Measurements from ENCODE around the gene SLC25A30. TPM values are rescaled to one million over a fixed set of nuclear protein-coding genes. Genes with fewer than 3 reads are reported as not detected.
"Not testable (repeated sequence)": the region's sequence is repeated elsewhere in the genome, so short reads cannot be mapped to it uniquely, and the experiment has no call there.

The SLC25A30 gene
- total and polyA plus RNA-seq, 9 of the 15 experiments (the other 6 are each of a cell fraction or from before 2014, with no cell fraction given), result 1.1 to 11.1 (median 5.6) TPM

DNA sequence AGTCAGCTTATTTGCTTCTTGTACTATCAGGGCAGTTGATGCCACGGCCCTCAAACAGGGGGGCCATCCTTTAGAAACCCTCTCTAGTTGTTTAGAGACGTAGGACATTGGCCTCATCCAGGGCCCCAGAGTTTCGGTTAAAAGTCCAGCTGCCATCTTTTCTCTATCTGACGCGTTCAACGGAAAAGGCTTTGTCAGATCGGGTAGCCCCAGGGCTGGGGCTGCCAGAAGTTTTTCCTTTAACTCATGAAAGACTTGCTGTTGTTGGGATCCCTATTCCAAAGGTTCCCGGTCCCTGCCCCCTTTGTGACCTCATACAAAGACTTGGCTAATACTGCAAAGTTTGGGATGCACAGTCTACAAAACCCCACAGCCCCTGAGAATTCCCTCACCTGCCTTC is 39.4 kb downstream of the SLC25A30 start:
- ATAC-seq; H3K9me1 ChIP-seq (ENCODE audit: control insufficient read depth, insufficient read depth, low read length); in situ Hi-C loops (cut with MboI); H3K4me3 ChIP-seq; DNase-seq (ENCODE audit: extremely low read depth in 1 of 4, low spot score in 3 of 4); H3K9me3 ChIP-seq (replicated peaks; ENCODE audit: control insufficient read depth, insufficient read depth, low read depth, low read length); H3K4me2 ChIP-seq (ENCODE audit: insufficient read depth, low read length); H3K4me1 ChIP-seq (replicated peaks in 1 of 2; ENCODE audit: control insufficient read depth in 2 of 2, insufficient read depth in 2 of 2, low read length in 2 of 2); CTCF ChIA-PET (ENCODE audit: low intra/inter-chr PET ratio); H4K20me1 ChIP-seq (replicated peaks; ENCODE audit: control insufficient read depth, insufficient read depth, low read length); H3K9ac ChIP-seq (ENCODE audit: insufficient read depth in 1 of 2, low read depth in 2 of 2, low read length in 2 of 2); H2AFZ ChIP-seq (ENCODE audit: low read depth, low read length); H3K79me2 ChIP-seq (ENCODE audit: control insufficient read depth, insufficient read depth, low read length); H3K36me3 ChIP-seq (ENCODE audit: control insufficient read depth, insufficient read depth, low read length); FAIRE-seq; BruUV-seq (replicated peaks); POLR2A ChIA-PET; H3K27me3 ChIP-seq (ENCODE audit: control insufficient read depth in 2 of 2, insufficient read depth in 2 of 2, low read length in 2 of 2); H3K27ac ChIP-seq (ENCODE audit: extremely low read depth, low read depth, low read length): not testable (repeated sequence)
- intact Hi-C loops (cut with micrococcal nuclease), result loop anchor here (10.0 kb wide), 1 partner anchor 86 kb away; the partner anchor contains the start of gene COG3
- 71% methylated on average over 5 of the region's 8 CpGs for WGBS (ENCODE audit: insufficient coverage, low coverage, missing lambda C conversion rate)

DNA sequence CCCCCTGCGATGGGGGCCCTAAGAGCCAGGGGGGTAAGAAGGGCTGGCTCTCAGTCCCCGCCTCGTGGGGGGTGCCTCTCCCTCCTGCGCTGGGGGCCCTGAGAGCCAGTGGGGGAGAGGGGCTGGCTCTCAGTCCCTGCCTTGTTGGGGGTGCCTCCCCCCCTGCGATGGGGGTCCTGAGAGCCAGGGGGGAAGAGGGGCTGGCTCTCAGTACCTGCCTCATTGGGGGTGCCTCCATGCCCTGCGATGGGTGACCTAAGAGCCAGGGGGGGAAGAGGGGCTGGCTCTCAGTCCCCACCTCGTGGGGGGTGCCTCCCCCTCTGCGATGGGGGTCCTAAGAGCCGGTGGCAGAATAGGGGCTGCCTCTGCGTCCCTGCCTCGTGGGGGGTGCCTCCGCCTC is 40.9 kb downstream of the SLC25A30 start:
- H3K79me2 ChIP-seq (ENCODE audit: control insufficient read depth, insufficient read depth, low read length); POLR2A ChIA-PET; H3K9ac ChIP-seq (ENCODE audit: insufficient read depth in 1 of 2, low read depth in 2 of 2, low read length in 2 of 2); H3K4me3 ChIP-seq; H3K9me1 ChIP-seq (ENCODE audit: control insufficient read depth, insufficient read depth, low read length); H3K27ac ChIP-seq (ENCODE audit: extremely low read depth, low read depth, low read length); ATAC-seq; DNase-seq (ENCODE audit: extremely low read depth in 1 of 4, low spot score in 3 of 4); H2AFZ ChIP-seq (ENCODE audit: low read depth, low read length); H3K27me3 ChIP-seq (ENCODE audit: control insufficient read depth in 2 of 2, insufficient read depth in 2 of 2, low read length in 2 of 2); in situ Hi-C loops (cut with MboI); BruUV-seq (replicated peaks); H3K4me2 ChIP-seq (ENCODE audit: insufficient read depth, low read length); H3K4me1 ChIP-seq (replicated peaks in 1 of 2; ENCODE audit: control insufficient read depth in 2 of 2, insufficient read depth in 2 of 2, low read length in 2 of 2); H3K9me3 ChIP-seq (replicated peaks; ENCODE audit: control insufficient read depth, insufficient read depth, low read depth, low read length); H4K20me1 ChIP-seq (replicated peaks; ENCODE audit: control insufficient read depth, insufficient read depth, low read length); FAIRE-seq; H3K36me3 ChIP-seq (ENCODE audit: control insufficient read depth, insufficient read depth, low read length): not testable (repeated sequence)
- 100% methylated on average over 1 of the region's 12 CpGs for WGBS (ENCODE audit: insufficient coverage, low coverage, missing lambda C conversion rate)
- CTCF ChIA-PET (ENCODE audit: low intra/inter-chr PET ratio), result interaction anchor here (0.6 kb wide), 1 partner anchor 43 kb away, joined by 4 read pairs; no protein-coding TSS in a partner anchor
- intact Hi-C loops (cut with micrococcal nuclease), result loop anchor here (10.0 kb wide), 1 partner anchor 87 kb away; the partner anchor contains the start of gene COG3

DNA sequence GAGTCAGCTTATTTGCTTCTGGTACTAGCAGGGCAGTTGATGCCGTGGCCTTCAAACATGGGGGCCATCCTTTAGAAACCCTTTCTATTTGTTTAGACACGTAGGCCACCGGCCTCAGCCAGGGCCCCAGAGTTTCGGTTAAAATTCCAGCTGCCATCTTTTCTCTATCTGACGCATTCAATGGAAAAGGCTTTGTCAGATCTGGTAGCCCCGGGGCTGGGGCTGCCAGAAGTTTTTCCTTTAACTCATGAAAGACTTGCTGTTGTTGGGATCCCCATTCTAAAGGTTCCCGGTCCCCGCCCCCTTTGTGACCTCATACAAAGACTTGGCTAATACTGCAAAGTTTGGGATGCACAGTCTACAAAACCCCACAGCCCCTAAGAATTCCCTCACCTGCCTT is 41.5 kb downstream of the SLC25A30 start:
- FAIRE-seq; CTCF ChIA-PET (ENCODE audit: low intra/inter-chr PET ratio); H3K9me3 ChIP-seq (replicated peaks; ENCODE audit: control insufficient read depth, insufficient read depth, low read depth, low read length); BruUV-seq (replicated peaks); H2AFZ ChIP-seq (ENCODE audit: low read depth, low read length); H3K4me3 ChIP-seq; H3K9ac ChIP-seq (ENCODE audit: insufficient read depth in 1 of 2, low read depth in 2 of 2, low read length in 2 of 2); H3K79me2 ChIP-seq (ENCODE audit: control insufficient read depth, insufficient read depth, low read length); H3K27ac ChIP-seq (ENCODE audit: extremely low read depth, low read depth, low read length); H3K9me1 ChIP-seq (ENCODE audit: control insufficient read depth, insufficient read depth, low read length); ATAC-seq; H4K20me1 ChIP-seq (replicated peaks; ENCODE audit: control insufficient read depth, insufficient read depth, low read length); in situ Hi-C loops (cut with MboI); DNase-seq (ENCODE audit: extremely low read depth in 1 of 4, low spot score in 3 of 4); H3K36me3 ChIP-seq (ENCODE audit: control insufficient read depth, insufficient read depth, low read length); POLR2A ChIA-PET; H3K27me3 ChIP-seq (ENCODE audit: control insufficient read depth in 2 of 2, insufficient read depth in 2 of 2, low read length in 2 of 2); H3K4me1 ChIP-seq (replicated peaks in 1 of 2; ENCODE audit: control insufficient read depth in 2 of 2, insufficient read depth in 2 of 2, low read length in 2 of 2); H3K4me2 ChIP-seq (ENCODE audit: insufficient read depth, low read length): not testable (repeated sequence)
- intact Hi-C loops (cut with micrococcal nuclease), result loop anchor here (10.0 kb wide), 1 partner anchor 88 kb away; the partner anchor contains the start of gene COG3
- WGBS (ENCODE audit: insufficient coverage, low coverage, missing lambda C conversion rate), result 49% methylated on average over 5 of the region's 8 CpGs

Data from K562 (cell line).